Vagina (tissue), 2 donors: Measurements from ENCODE around the gene ACIN1. TPM values are rescaled to one million over a fixed set of nuclear protein-coding genes. Genes with fewer than 3 reads are reported as not detected.
A peak's percentile ranks its signal among the peaks of the same experiment; 100 is the strongest.

ENCODE experiments used
- DNase-seq, 2 donors: peaks; one replicate each; pipeline ENCODE4 v3.0.0-alpha.2; 2017; ENCODE audit errors: extremely low spot score in 2 of 2
- H3K27ac ChIP-seq: fragments of 200-600 bp; sonication (generic); one replicate; pipeline ENCODE4 v1.5.1; 2019
- H3K27me3 ChIP-seq: fragments of 200-600 bp; sonication (generic); one replicate; pipeline ENCODE4 v1.5.1; 2019
- H3K36me3 ChIP-seq, 2 donors: fragments of 200-600 bp; sonication (generic); one replicate each; pipeline ENCODE4 v1.5.1; 2017 to 2019
- H3K4me1 ChIP-seq: fragments of 200-600 bp; sonication (generic); one replicate; pipeline ENCODE4 v1.5.1; 2019
- H3K4me3 ChIP-seq, 2 donors: fragments of 200-600 bp; sonication (generic); 1 replicate in 1 of 2; 2 replicates in 1 of 2; pipeline ENCODE4 v1.5.1; 2016 to 2019
- H3K9me3 ChIP-seq: fragments of 200-600 bp; sonication (generic); one replicate; pipeline ENCODE4 v1.5.1; 2019
- CTCF ChIP-seq, 3 experiments: fragments of 450-650 bp in 2 of 3; fragments of 200-600 bp in 1 of 3; sonication (generic) in 1 of 3; IDR thresholded peaks; one replicate each; pipeline ENCODE4 v1.5.1; 2017 to 2019; ENCODE audit warnings: antibody characterized with exemption in 3 of 3, mild to moderate bottlenecking in 2 of 3, moderate library complexity in 2 of 3
- POLR2A ChIP-seq, 2 donors: fragments of 450-650 bp; IDR thresholded peaks; one replicate each; pipeline ENCODE4 v1.6.1; 2017; ENCODE audit warnings: antibody characterized with exemption in 2 of 2, mild to moderate bottlenecking in 2 of 2, moderate library complexity in 2 of 2
- POLR2AphosphoS5 ChIP-seq, 2 donors: sonication (generic); formaldehyde crosslinking; IDR thresholded peaks; one replicate each; pipeline ENCODE4 v1.9.0; 2017; ENCODE audit warnings: antibody characterized with exemption in 2 of 2, mild to moderate bottlenecking in 2 of 2, low read depth in 1 of 2; ENCODE audit not compliant: insufficient read depth in 1 of 2
- intact Hi-C: fragments of 100-400 bp; cut with DNase I; formaldehyde crosslinking; loops from one replicate; pipeline ENCODE4 v1.15.1; 2023
- total RNA-seq: library from RNA; depleted of rRNA; stranded (reverse); fragments of >200 nt; gene quantifications from one replicate; pipeline ENCODE4 v1.2.3, GENCODE V29; 2016

Gene ACIN1
- total RNA-seq, 1 donor from 2014 or later: 121 TPM

GRCh38 chr14:23093991-23094665 lies 808 bp downstream of the ACIN1 start:
- no peak for TF ChIP-seq CTCF (IDR thresholded peaks at IDR 0.05)
- TF ChIP-seq POLR2A (IDR thresholded peaks at IDR 0.05): no peak
- no peak for TF ChIP-seq POLR2AphosphoS5 (IDR thresholded peaks at IDR 0.05; ENCODE audit: insufficient read depth in 1 of 2, low read depth in 1 of 2)
- peaks cover 3 to 31% of the 10 kb centered on the region in 2 donors for H3K36me3 ChIP-seq
- peaks cover 42% of the 10 kb centered on the region for H3K4me1 ChIP-seq
- peak; percentile 37 to 77 for DNase-seq
- H3K27ac ChIP-seq: peak overlapping the region; percentile 99
- peak overlapping the region; percentile 88 for H3K4me3 ChIP-seq
- intact Hi-C loops: no loop called here
- no peaks in the 10 kb centered on the region for H3K27me3 ChIP-seq
- H3K9me3 ChIP-seq: no peaks in the 10 kb centered on the region

GRCh38 chr14:23093526-23093925 lies 1.4 kb downstream of the ACIN1 start:
- peaks cover 3 to 37% of the 10 kb centered on the region in 2 donors for H3K36me3 ChIP-seq
- peak overlapping the region; percentile 88 for H3K4me3 ChIP-seq
- peak overlapping the region; percentile 99 for H3K27ac ChIP-seq
- H3K27me3 ChIP-seq: no peaks in the 10 kb centered on the region
- H3K9me3 ChIP-seq: no peaks in the 10 kb centered on the region
- intact Hi-C loops: no loop called here
- peaks cover 42% of the 10 kb centered on the region for H3K4me1 ChIP-seq
- DNase-seq: no peak
- TF ChIP-seq CTCF (IDR thresholded peaks at IDR 0.05) (no peak), POLR2A (IDR thresholded peaks at IDR 0.05) (no peak), POLR2AphosphoS5 (IDR thresholded peaks at IDR 0.05; ENCODE audit: insufficient read depth in 1 of 2, low read depth in 1 of 2) (no peak)

DNA sequence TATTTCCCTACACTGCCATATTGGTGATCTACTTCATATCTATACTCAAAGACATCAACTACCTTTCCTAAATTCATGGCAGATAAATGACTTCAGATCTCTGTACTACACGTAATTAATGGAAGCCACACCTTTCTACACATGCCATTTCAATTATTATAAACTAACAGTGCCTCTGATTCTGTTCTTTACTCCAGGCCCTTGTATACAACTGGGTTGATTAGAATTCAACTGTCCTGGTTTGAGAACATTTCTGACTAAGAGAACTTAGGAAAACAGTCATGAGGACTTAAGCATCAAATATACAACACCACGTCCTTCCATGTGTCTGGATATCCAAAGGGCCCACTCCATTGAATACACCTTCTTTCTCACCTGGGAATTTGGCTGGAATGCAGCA lies 1.8 kb downstream of the ACIN1 start:
- peak overlapping the region; percentile 88 for H3K4me3 ChIP-seq

GRCh38 chr14:23091294-23092225 lies 3.4 kb downstream of the ACIN1 start:
- no peaks in the 10 kb centered on the region for H3K27me3 ChIP-seq
- H3K4me1 ChIP-seq: peaks cover 29% of the 10 kb centered on the region
- TF ChIP-seq CTCF (IDR thresholded peaks at IDR 0.05) (no peak), POLR2AphosphoS5 (IDR thresholded peaks at IDR 0.05; ENCODE audit: insufficient read depth in 1 of 2, low read depth in 1 of 2) (no peak), POLR2A (IDR thresholded peaks at IDR 0.05) (no peak)
- no peak overlapping the region for H3K4me3 ChIP-seq
- no peaks in the 10 kb centered on the region for H3K9me3 ChIP-seq
- DNase-seq: peak; percentile 22 to 58
- no peak overlapping the region for H3K27ac ChIP-seq
- H3K36me3 ChIP-seq: peaks cover 3 to 52% of the 10 kb centered on the region in 2 donors
- intact Hi-C loops: no loop called here

More for the DNA sequence above, 1.8 kb downstream of the ACIN1 start:
- no peak for TF ChIP-seq CTCF (IDR thresholded peaks at IDR 0.05)
- no peak for TF ChIP-seq POLR2A (IDR thresholded peaks at IDR 0.05)
- no peak for TF ChIP-seq POLR2AphosphoS5 (IDR thresholded peaks at IDR 0.05; ENCODE audit: insufficient read depth in 1 of 2, low read depth in 1 of 2)
- H3K27me3 ChIP-seq: no peaks in the 10 kb centered on the region
- peaks cover 3 to 37% of the 10 kb centered on the region in 2 donors for H3K36me3 ChIP-seq
- peaks cover 42% of the 10 kb centered on the region for H3K4me1 ChIP-seq
- no peaks in the 10 kb centered on the region for H3K9me3 ChIP-seq
- no peak overlapping the region for H3K27ac ChIP-seq
- DNase-seq: no peak
- intact Hi-C loops: no loop called here
